CD14-positive monocyte (primary cell): ENCODE measurements around the gene INO80C. TPM values are rescaled to one million over a fixed set of nuclear protein-coding genes. Genes with fewer than 3 reads are reported as not detected.

Experiments used
- DNase-seq, 3 donors: peaks; one replicate each; pipeline ENCODE4 v3.0.0-alpha.2; 2011 to 2022
- H2AFZ ChIP-seq: 2 replicates; pipeline ENCODE4 v1.6.0; 2012; ENCODE audit warnings: mild to moderate bottlenecking, low read depth, low read length, inconsistent platforms; ENCODE audit not compliant: insufficient read depth, poor library complexity, severe bottlenecking
- H3K27ac ChIP-seq, 2 donors: 1 replicate in 1 of 2; 2 replicates in 1 of 2; pipeline ENCODE4 v1.5.1; 2012 to 2013; ENCODE audit warnings: low read length in 2 of 2, control low read depth in 1 of 2, inconsistent platforms in 1 of 2, low read depth in 1 of 2, mild to moderate bottlenecking in 1 of 2
- H3K27me3 ChIP-seq, 2 donors: one replicate each; pipeline versions ENCODE4 v1.6.0 to v1.6.1; 2011 to 2013; ENCODE audit warnings: low read length in 2 of 2; ENCODE audit not compliant: control insufficient read depth in 2 of 2, insufficient read depth in 2 of 2
- H3K36me3 ChIP-seq, 2 donors: replicated peaks in 1 of 2; 1 replicate in 1 of 2; 2 replicates in 1 of 2; pipeline versions ENCODE4 v1.5.1 to v1.6.1; 2012 to 2013; ENCODE audit warnings: low read length in 2 of 2, control low read depth in 1 of 2, inconsistent platforms in 1 of 2, mild to moderate bottlenecking in 1 of 2; ENCODE audit not compliant: insufficient read depth in 2 of 2, control insufficient read depth in 1 of 2
- H3K4me1 ChIP-seq, 2 donors: 1 replicate in 1 of 2; 2 replicates in 1 of 2; pipeline versions ENCODE4 v1.5.1 to v1.6.1; 2012 to 2013; ENCODE audit warnings: low read length in 2 of 2, control low read depth in 1 of 2, inconsistent platforms in 1 of 2, mild to moderate bottlenecking in 1 of 2, moderate library complexity in 1 of 2; ENCODE audit not compliant: insufficient read depth in 2 of 2, control insufficient read depth in 1 of 2
- H3K4me2 ChIP-seq: replicated peaks from 2 replicates; pipeline ENCODE3; 2012; ENCODE audit warnings: low read length, moderate library complexity, mild to moderate bottlenecking; ENCODE audit not compliant: poor library complexity, severe bottlenecking; ENCODE audit errors: extremely low read depth
- H3K4me3 ChIP-seq, 3 experiments: fragments of 200-600 bp in 1 of 3; sonication (generic) in 1 of 3; replicated peaks in 1 of 3; 1 replicate in 2 of 3; 2 replicates in 1 of 3; pipeline ENCODE4 v1.5.1; 2011 to 2013; ENCODE audit warnings: low read length in 3 of 3, mild to moderate bottlenecking in 3 of 3, control low read depth in 2 of 3, low read depth in 2 of 3, inconsistent platforms in 1 of 3, moderate library complexity in 1 of 3
- H3K79me2 ChIP-seq: 2 replicates; pipeline ENCODE4 v1.6.0; 2012; ENCODE audit warnings: mild to moderate bottlenecking, control low read depth, inconsistent platforms, low read length, moderate library complexity; ENCODE audit not compliant: insufficient read depth
- H3K9ac ChIP-seq: 2 replicates; pipeline ENCODE4 v1.6.0; 2017; ENCODE audit warnings: low read length, mild to moderate bottlenecking; ENCODE audit not compliant: insufficient read depth, poor library complexity, severe bottlenecking
- H3K9me3 ChIP-seq, 2 donors: replicated peaks in 1 of 2; 1 replicate in 1 of 2; 2 replicates in 1 of 2; pipeline versions ENCODE4 v1.5.1 to v1.6.1; 2012 to 2013; ENCODE audit warnings: low read length in 2 of 2, control low read depth in 1 of 2; ENCODE audit not compliant: control insufficient read depth in 1 of 2, insufficient read depth in 1 of 2
- H4K20me1 ChIP-seq: 2 replicates; pipeline ENCODE4 v1.6.0; 2012; ENCODE audit warnings: mild to moderate bottlenecking, low read length, control low read depth, moderate library complexity; ENCODE audit not compliant: insufficient read depth
- H3K27ac Mint-ChIP-seq, 7 donors: one replicate each; pipeline ENCODE4 v1.8.0; 2020; ENCODE audit warnings: mild to moderate bottlenecking in 7 of 7, mixed read lengths in 7 of 7, moderate library complexity in 6 of 7, inconsistent platforms in 2 of 7
- H3K27me3 Mint-ChIP-seq, 3 donors: one replicate each; pipeline ENCODE4 v1.8.0; 2021 to 2022; ENCODE audit warnings: low read depth in 3 of 3, mild to moderate bottlenecking in 3 of 3, mixed read lengths in 3 of 3, moderate library complexity in 3 of 3, inconsistent platforms in 1 of 3
- H3K36me3 Mint-ChIP-seq, 2 donors: one replicate each; pipeline ENCODE4 v1.8.0; 2020; ENCODE audit warnings: mixed read lengths in 2 of 2, inconsistent platforms in 1 of 2, mild to moderate bottlenecking in 1 of 2
- H3K4me1 Mint-ChIP-seq: one replicate; pipeline ENCODE4 v1.8.0; 2020; ENCODE audit warnings: mild to moderate bottlenecking, mixed read lengths
- H3K4me3 Mint-ChIP-seq, 2 donors: one replicate each; pipeline ENCODE4 v1.8.0; 2020; ENCODE audit warnings: mild to moderate bottlenecking in 2 of 2, mixed read lengths in 2 of 2, moderate library complexity in 1 of 2
- H3K9me3 Mint-ChIP-seq, 7 donors: one replicate each; pipeline ENCODE4 v1.8.0; 2020 to 2022; ENCODE audit warnings: mixed read lengths in 7 of 7, mild to moderate bottlenecking in 6 of 7, moderate library complexity in 6 of 7, inconsistent platforms in 2 of 7
- CTCF ChIP-seq: fragments of 200-600 bp; IDR thresholded peaks from one replicate; pipeline ENCODE4 v1.8.0; 2022; ENCODE audit warnings: antibody characterized with exemption, mild to moderate bottlenecking
- WGBS: methylation state at CpG from one replicate; pipeline ENCODE4 v1.1.5; 2013; ENCODE audit warnings: missing lambda C conversion rate; ENCODE audit not compliant: insufficient coverage; 5-methylcytosine and 5-hydroxymethylcytosine counted together
- intact Hi-C, 2 donors: fragments of 100-400 bp; cut with micrococcal nuclease; formaldehyde crosslinking; loops; one replicate each; pipeline versions ENCODE4 v1.15.0 to v1.15.1; 2023
- polyA plus RNA-seq, 3 donors: library from polyadenylated mRNA; depleted of rRNA in 1 of 3; unstranded in 2 of 3; stranded (reverse) in 1 of 3; fragments of 300-500 nt in 2 of 3; fragments of >200 nt in 1 of 3; fragmentation: Illumina TruSeq in 2 of 3; gene quantifications; 1 replicate in 2 of 3; 2 replicates in 1 of 3; pipeline ENCODE4 v1.2.3, GENCODE V29; 2012 to 2021

Gene INO80C
- polyA plus RNA-seq, 3 donors, result 17.7 to 27.9 (median 22.3) TPM

GRCh38 chr18:35477497-35477896 is 20.3 kb downstream of the INO80C start:
- no peaks in the 10 kb centered on the region for H3K9me3 ChIP-seq
- Mint-ChIP-seq H3K27ac (peak overlapping the region; percentile 67 to 94 (median 90)), H3K4me1 (peaks cover 35% of the 10 kb centered on the region), H3K27me3 (no peaks in the 10 kb centered on the region), H3K9me3 (peaks cover 0 to 2% (median 0%) of the 10 kb centered on the region in 7 donors), H3K4me3 (peak overlapping the region in 1 of 2 donors; percentile 71), H3K36me3 (peaks cover 29 to 36% of the 10 kb centered on the region in 2 donors)
- peaks cover 4% of the 10 kb centered on the region for H3K79me2 ChIP-seq
- 13% methylated on average over 1 of the region's 1 CpG for WGBS
- H3K36me3 ChIP-seq, result peaks cover 5 to 12% of the 10 kb centered on the region in 2 donors
- H3K27me3 ChIP-seq, result no peaks in the 10 kb centered on the region
- H3K4me2 ChIP-seq, result peak overlapping the region; percentile 25
- peak overlapping the region in 1 of 3 experiments; percentile 37 for H3K4me3 ChIP-seq
- no peak for TF ChIP-seq CTCF
- peak; percentile 45 to 74 (median 72) for DNase-seq
- peaks cover 19 to 36% of the 10 kb centered on the region in 2 donors for H3K4me1 ChIP-seq
- peak overlapping the region; percentile 40 for H3K9ac ChIP-seq
- H2AFZ ChIP-seq, result no peak overlapping the region
- intact Hi-C loops, result no loop called here
- no peaks in the 10 kb centered on the region for H4K20me1 ChIP-seq
- peak overlapping the region; percentile 38 to 86 for H3K27ac ChIP-seq

DNA sequence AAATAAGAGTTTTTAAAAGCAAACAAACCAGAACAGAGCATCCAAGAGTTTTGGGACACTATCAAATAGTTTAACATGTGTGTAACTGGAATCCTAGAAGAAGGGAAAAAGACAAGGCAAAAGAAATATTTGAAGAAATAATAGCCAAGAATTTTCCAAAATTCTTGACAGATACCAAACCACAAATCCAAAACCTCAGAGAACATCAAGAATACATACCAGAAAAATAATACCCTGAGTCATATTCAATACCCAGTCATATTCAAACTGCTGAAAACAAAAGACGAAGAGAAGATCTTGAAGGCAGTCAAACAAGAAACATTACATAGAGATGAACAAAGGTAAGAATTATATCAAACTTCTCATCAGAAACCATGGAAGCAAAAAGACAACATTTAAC is 22.9 kb downstream of the INO80C start:
- no peak overlapping the region for H2AFZ ChIP-seq
- Mint-ChIP-seq H3K9me3 (peaks cover 0 to 2% (median 0%) of the 10 kb centered on the region in 7 donors), H3K4me3 (no peak overlapping the region), H3K4me1 (peaks cover 30% of the 10 kb centered on the region), H3K27ac (no peak overlapping the region), H3K36me3 (peaks cover 35 to 39% of the 10 kb centered on the region in 2 donors), H3K27me3 (no peaks in the 10 kb centered on the region)
- no peak for DNase-seq
- no peak overlapping the region for H3K27ac ChIP-seq
- no peak overlapping the region for H3K4me3 ChIP-seq
- H3K9me3 ChIP-seq, result no peaks in the 10 kb centered on the region
- no peaks in the 10 kb centered on the region for H3K27me3 ChIP-seq
- peaks cover 5 to 12% of the 10 kb centered on the region in 2 donors for H3K36me3 ChIP-seq
- no peaks in the 10 kb centered on the region for H4K20me1 ChIP-seq
- intact Hi-C loops, result no loop called here
- no peak overlapping the region for H3K4me2 ChIP-seq
- no peaks in the 10 kb centered on the region for H3K79me2 ChIP-seq
- WGBS, result no CpG with 5 or more reads among the region's 1 CpG
- H3K9ac ChIP-seq, result no peak overlapping the region
- peaks cover 15 to 30% of the 10 kb centered on the region in 2 donors for H3K4me1 ChIP-seq
- no peak for TF ChIP-seq CTCF
